Measurements from ENCODE around the gene SLC38A8. TPM values are rescaled to one million over a fixed set of nuclear protein-coding genes. Genes with fewer than 3 reads are reported as not detected.
A peak's percentile ranks its signal among the peaks of the same experiment; 100 is the strongest.

SLC38A8 gene
- total RNA-seq, 2 donors from 2014 or later: not detected

- H3K9ac ChIP-seq (ENCODE audit: extremely low read depth, low read length, poor library complexity, severe bottlenecking): no peak overlapping the region
- Mint-ChIP-seq H3K4me3 (no peak overlapping the region), H3K36me3 (ENCODE audit: low read depth) (no peaks in the 10 kb centered on the region), H3K4me1 (peaks cover 4% of the 10 kb centered on the region), H3K27me3 (ENCODE audit: insufficient read depth) (peaks cover 31% of the 10 kb centered on the region), H3K9me3 (peaks cover 11% of the 10 kb centered on the region), H3K27ac (no peak overlapping the region)
- peaks cover 5% of the 10 kb centered on the region for H3K9me3 ChIP-seq (ENCODE audit: control insufficient read depth, low read length)
- no peak for TF ChIP-seq CTCF (conservative IDR thresholded peaks at IDR 0.05)
- peaks cover 14% of the 10 kb centered on the region for H3K27me3 ChIP-seq (ENCODE audit: control insufficient read depth, insufficient read depth, low read length, poor library complexity, severe bottlenecking)
- 89 to 93% methylated on average over 11 to 12 of the region's 12 CpGs for WGBS, 2 experiments (ENCODE audit: insufficient coverage in 1 of 2, insufficient read length in 1 of 2)
- no peaks in the 10 kb centered on the region for H3K4me1 ChIP-seq (ENCODE audit: control insufficient read depth, insufficient read depth, low read length)
- no peak overlapping the region for H3K4me3 ChIP-seq (ENCODE audit: low read length)
- no peak for DNase-seq
- no peak overlapping the region for H3K27ac ChIP-seq (ENCODE audit: low read depth, low read length)
- H3K36me3 ChIP-seq (ENCODE audit: control insufficient read depth, insufficient read depth, low read length): no peaks in the 10 kb centered on the region
Observed at GRCh38 chr16:84034516-84034915, 8.1 kb downstream of the SLC38A8 start.

- Histone ChIP-seq H3K9me3 (ENCODE audit: control insufficient read depth, low read length) (peaks cover 5% of the 10 kb centered on the region), H3K27ac (ENCODE audit: low read depth, low read length) (no peak overlapping the region), H3K4me3 (ENCODE audit: low read length) (no peak overlapping the region), H3K4me1 (ENCODE audit: control insufficient read depth, insufficient read depth, low read length) (no peaks in the 10 kb centered on the region), H3K27me3 (ENCODE audit: control insufficient read depth, insufficient read depth, low read length, poor library complexity, severe bottlenecking) (peaks cover 5% of the 10 kb centered on the region), H3K36me3 (ENCODE audit: control insufficient read depth, insufficient read depth, low read length) (no peaks in the 10 kb centered on the region), H3K9ac (ENCODE audit: extremely low read depth, low read length, poor library complexity, severe bottlenecking) (no peak overlapping the region)
- no peaks in the 10 kb centered on the region for H3K36me3 Mint-ChIP-seq (ENCODE audit: low read depth)
- no peak overlapping the region for H3K27ac Mint-ChIP-seq
- H3K27me3 Mint-ChIP-seq (ENCODE audit: insufficient read depth): peaks cover 25% of the 10 kb centered on the region
- no peak for DNase-seq
- 92 to 94% methylated on average over 10 to 25 of the region's 25 CpGs for WGBS, 2 experiments (ENCODE audit: insufficient coverage in 1 of 2, insufficient read length in 1 of 2)
- TF ChIP-seq CTCF (conservative IDR thresholded peaks at IDR 0.05): no peak
- H3K4me3 Mint-ChIP-seq: no peak overlapping the region
- H3K9me3 Mint-ChIP-seq: peaks cover 11% of the 10 kb centered on the region
- H3K4me1 Mint-ChIP-seq: peaks cover 4% of the 10 kb centered on the region
Observed at GRCh38 chr16:84033251-84034195, 9.1 kb downstream of the SLC38A8 start.

- H3K36me3 ChIP-seq (ENCODE audit: control insufficient read depth, insufficient read depth, low read length): no peaks in the 10 kb centered on the region
- H3K4me1 ChIP-seq (ENCODE audit: control insufficient read depth, insufficient read depth, low read length): no peaks in the 10 kb centered on the region
- no peak overlapping the region for H3K4me3 Mint-ChIP-seq
- no peak overlapping the region for H3K9ac ChIP-seq (ENCODE audit: extremely low read depth, low read length, poor library complexity, severe bottlenecking)
- H3K27me3 ChIP-seq (ENCODE audit: control insufficient read depth, insufficient read depth, low read length, poor library complexity, severe bottlenecking): no peaks in the 10 kb centered on the region
- H3K27ac Mint-ChIP-seq: no peak overlapping the region
- DNase-seq: peak; percentile 81
- no peak for TF ChIP-seq CTCF (conservative IDR thresholded peaks at IDR 0.05)
- H3K9me3 Mint-ChIP-seq: peaks cover 11% of the 10 kb centered on the region
- WGBS, 2 experiments (ENCODE audit: insufficient coverage in 1 of 2, insufficient read length in 1 of 2): 53 to 85% methylated on average over 3 to 15 of the region's 15 CpGs
- H3K4me3 ChIP-seq (ENCODE audit: low read length): no peak overlapping the region
- H3K27ac ChIP-seq (ENCODE audit: low read depth, low read length): peak overlapping the region; percentile 49
- H3K9me3 ChIP-seq (ENCODE audit: control insufficient read depth, low read length): peaks cover 5% of the 10 kb centered on the region
- no peaks in the 10 kb centered on the region for H3K36me3 Mint-ChIP-seq (ENCODE audit: low read depth)
- peaks cover 24% of the 10 kb centered on the region for H3K27me3 Mint-ChIP-seq (ENCODE audit: insufficient read depth)
- H3K4me1 Mint-ChIP-seq: peaks cover 4% of the 10 kb centered on the region
Observed at GRCh38 chr16:84032458-84033178, 10.0 kb downstream of the SLC38A8 start.
